ENCODE measurements around the gene SALL2. TPM values are rescaled to one million over a fixed set of nuclear protein-coding genes. Genes with fewer than 3 reads are reported as not detected.

Gene SALL2
- total and polyA plus RNA-seq, 10 of the 15 experiments (the other 5 are each of a cell fraction or from before 2014, with no cell fraction given): 1.6 to 6.2 (median 2.1) TPM

- TF ChIP-seq CUX1 (IDR thresholded peaks at IDR 0.05; ENCODE audit: insufficient replicate concordance, low read depth, low read length) (no peak), IRF5 (IDR thresholded peaks at IDR 0.05; ENCODE audit: borderline replicate concordance) (no peak), RFX5 (IDR thresholded peaks at IDR 0.05; ENCODE audit: low read depth, low read length) (no peak), MTA2 (IDR thresholded peaks at IDR 0.05; ENCODE audit: low read depth) (no peak), CHD1 (IDR thresholded peaks at IDR 0.05; ENCODE audit: low read depth, low read length) (no peak), MTA3 (IDR thresholded peaks at IDR 0.05; ENCODE audit: borderline replicate concordance, low read length) (no peak), MYB (IDR thresholded peaks at IDR 0.05; ENCODE audit: borderline replicate concordance, low read depth, low read length) (no peak), ZBTB4 (CRISPR knock-in tag; IDR thresholded peaks at IDR 0.05) (no peak), RBBP5 (conservative IDR thresholded peaks at IDR 0.05) (no peak), STAT1 (conservative IDR thresholded peaks at IDR 0.05) (no peak), SIN3A (IDR thresholded peaks at IDR 0.05; ENCODE audit: low read depth, low read length) (no peak), NR2C1 (IDR thresholded peaks at IDR 0.05) (no peak)
Measured at GRCh38 chr14:21501568-21501967, 24.6 kb downstream of the SALL2 start (continued).

All from GM12878 (cell line).